ENCODE measurements around the gene APOL1. TPM values are rescaled to one million over a fixed set of nuclear protein-coding genes. Genes with fewer than 3 reads are reported as not detected.

APOL1 gene
- total and polyA plus RNA-seq, 2 of the 4 experiments (the other 2 are of a cell fraction) = 0.36 to 0.77 TPM

DNA sequence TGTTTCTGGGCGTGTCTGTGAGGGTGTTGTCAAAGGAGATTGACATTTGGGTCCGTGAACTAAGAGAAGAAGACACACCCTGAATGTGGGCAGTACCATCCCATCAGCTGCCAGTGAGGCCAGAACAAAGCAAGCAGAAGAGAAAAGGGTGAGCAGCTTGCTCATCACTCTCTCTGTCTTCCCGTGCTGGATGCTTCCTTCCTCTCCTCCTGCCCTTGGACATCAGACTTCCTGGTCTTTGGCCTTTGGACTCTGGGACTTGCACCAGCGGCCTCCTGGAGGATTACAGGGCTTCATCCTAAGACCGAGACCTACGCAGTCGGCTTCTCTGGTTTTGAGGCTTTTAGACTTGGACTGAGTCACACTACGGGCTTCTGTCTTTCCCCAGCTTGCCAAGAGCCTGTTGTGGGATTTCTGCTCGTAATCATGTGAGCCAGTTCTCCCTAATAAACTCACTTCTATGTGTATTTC is 32.4 kb upstream of the APOL1 start:
- Histone ChIP-seq H4K5ac (ENCODE audit: low read depth, low read length) (no peak overlapping the region), H4K20me1 (ENCODE audit: insufficient read depth, low read length) (no peaks in the 10 kb centered on the region), H3K79me1 (ENCODE audit: low read depth in 1 of 2, low read length in 2 of 2) (no peaks in the 10 kb centered on the region), H3K4me3 (ENCODE audit: insufficient read depth, low read depth, low read length) (no peak overlapping the region), H2BK20ac (ENCODE audit: low read depth, low read length) (no peak overlapping the region), H3K9me1 (ENCODE audit: insufficient read depth, low read length) (peaks cover 4% of the 10 kb centered on the region; the same call in 1 of the 2 replicates), H3K4ac (ENCODE audit: low read depth, low read length) (0 out of 2 replicates have a peak overlapping the region, but pooled peaks have one; percentile 11), H3K27ac (ENCODE audit: insufficient read depth, low read length) (no peak overlapping the region), H3K56ac (ENCODE audit: extremely low read depth, insufficient read depth, low read length) (no peak overlapping the region), H3K4me1 (ENCODE audit: control insufficient read depth, insufficient read depth, low read length) (peaks cover 3% of the 10 kb centered on the region; the same call in 1 of the 2 replicates), H3K4me2 (ENCODE audit: low read depth, low read length) (no peak overlapping the region), H3K9me3 (ENCODE audit: control insufficient read depth, insufficient read depth, low read length) (no peaks in the 10 kb centered on the region), H4K8ac (ENCODE audit: low read depth in 2 of 2, low read length in 2 of 2) (peak overlapping the region in 1 of 2 experiments; percentile 22; a peak in 1 of 4 replicates), H3K14ac (replicated peaks; ENCODE audit: low read depth, low read length) (0 out of 2 replicates have a peak overlapping the region, but pooled peaks have one; percentile 22), H3K36me3 (ENCODE audit: control insufficient read depth, insufficient read depth, low read length) (no peaks in the 10 kb centered on the region), H3K9ac (ENCODE audit: low read depth, low read length) (no peak overlapping the region), H2BK120ac (ENCODE audit: low read depth, low read length) (no peak overlapping the region), H2AFZ (replicated peaks; ENCODE audit: low read length, poor library complexity) (peak overlapping the region; percentile 66), H2BK5ac (ENCODE audit: low read depth, low read length, poor library complexity, severe bottlenecking) (no peak overlapping the region), H3K27me3 (ENCODE audit: control insufficient read depth, insufficient read depth, low read length) (peaks cover 22% of the 10 kb centered on the region), H2AK9ac (replicated peaks; ENCODE audit: low read depth, low read length, poor library complexity) (no peak overlapping the region), H2BK15ac (ENCODE audit: low read depth, low read length) (no peak overlapping the region), H3K23ac (ENCODE audit: low read depth, low read length) (no peak overlapping the region; the same call in 1 of the 2 replicates), H2AK5ac (ENCODE audit: low read depth, low read length) (peak overlapping the region; percentile 3; the same call in 1 of the 2 replicates), H3K18ac (ENCODE audit: low read depth, low read length) (no peak overlapping the region), H4K91ac (ENCODE audit: insufficient read depth, low read depth, low read length) (no peak overlapping the region)
- TF ChIP-seq POLR2A (IDR thresholded peaks at IDR 0.05; ENCODE audit: low read depth, low read length) (no peak), CHD1 (IDR thresholded peaks at IDR 0.05; ENCODE audit: low read depth, low read length) (no peak), CEBPB (IDR thresholded peaks at IDR 0.05; ENCODE audit: low read depth, low read length) (no peak), MAZ (IDR thresholded peaks at IDR 0.05; ENCODE audit: borderline replicate concordance, low read depth, low read length) (no peak)
- TF ChIP-seq, protein P1, sequence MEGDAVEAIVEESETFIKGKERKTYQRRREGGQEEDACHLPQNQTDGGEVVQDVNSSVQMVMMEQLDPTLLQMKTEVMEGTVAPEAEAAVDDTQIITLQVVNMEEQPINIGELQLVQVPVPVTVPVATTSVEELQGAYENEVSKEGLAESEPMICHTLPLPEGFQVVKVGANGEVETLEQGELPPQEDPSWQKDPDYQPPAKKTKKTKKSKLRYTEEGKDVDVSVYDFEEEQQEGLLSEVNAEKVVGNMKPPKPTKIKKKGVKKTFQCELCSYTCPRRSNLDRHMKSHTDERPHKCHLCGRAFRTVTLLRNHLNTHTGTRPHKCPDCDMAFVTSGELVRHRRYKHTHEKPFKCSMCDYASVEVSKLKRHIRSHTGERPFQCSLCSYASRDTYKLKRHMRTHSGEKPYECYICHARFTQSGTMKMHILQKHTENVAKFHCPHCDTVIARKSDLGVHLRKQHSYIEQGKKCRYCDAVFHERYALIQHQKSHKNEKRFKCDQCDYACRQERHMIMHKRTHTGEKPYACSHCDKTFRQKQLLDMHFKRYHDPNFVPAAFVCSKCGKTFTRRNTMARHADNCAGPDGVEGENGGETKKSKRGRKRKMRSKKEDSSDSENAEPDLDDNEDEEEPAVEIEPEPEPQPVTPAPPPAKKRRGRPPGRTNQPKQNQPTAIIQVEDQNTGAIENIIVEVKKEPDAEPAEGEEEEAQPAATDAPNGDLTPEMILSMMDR (conservative IDR thresholded peaks at IDR 0.05; ENCODE audit: low read depth, low read length) = no peak
- TF ChIP-seq, protein P2, sequence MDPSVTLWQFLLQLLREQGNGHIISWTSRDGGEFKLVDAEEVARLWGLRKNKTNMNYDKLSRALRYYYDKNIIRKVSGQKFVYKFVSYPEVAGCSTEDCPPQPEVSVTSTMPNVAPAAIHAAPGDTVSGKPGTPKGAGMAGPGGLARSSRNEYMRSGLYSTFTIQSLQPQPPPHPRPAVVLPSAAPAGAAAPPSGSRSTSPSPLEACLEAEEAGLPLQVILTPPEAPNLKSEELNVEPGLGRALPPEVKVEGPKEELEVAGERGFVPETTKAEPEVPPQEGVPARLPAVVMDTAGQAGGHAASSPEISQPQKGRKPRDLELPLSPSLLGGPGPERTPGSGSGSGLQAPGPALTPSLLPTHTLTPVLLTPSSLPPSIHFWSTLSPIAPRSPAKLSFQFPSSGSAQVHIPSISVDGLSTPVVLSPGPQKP (IDR thresholded peaks at IDR 0.05; ENCODE audit: borderline replicate concordance, low read depth, low read length) = no peak
- in situ Hi-C loops (cut with MboI; ENCODE audit: low sequenced_read_pairs) (no loop called here), intact Hi-C loops (cut with micrococcal nuclease) (no loop called here), dilution Hi-C loops (cut with HindIII; ENCODE audit: low sequenced_read_pairs, unreplicated experiment) (no loop called here)
- POLR2A ChIA-PET (ENCODE audit: unreplicated experiment) = no interaction called here
- WGBS, 2 experiments (ENCODE audit: extremely low coverage in 2 of 2, insufficient read length in 1 of 2) = 33% methylated on average over 1 of the region's 9 CpGs; no CpG with 5 or more reads in 1 of the 2 experiments
- DNase-seq (peak; percentile 59), ATAC-seq (ENCODE audit: low read depth) (peak; percentile 53)
- CTCF ChIA-PET = interaction anchor here (1.6 kb wide), 1 partner anchor 13 kb away, joined by 3 read pairs; no protein-coding TSS in a partner anchor
- no TSS peak for BruUV-seq (replicated peaks)

All from IMR-90 (cell line).